Activated naive CD4-positive, alpha-beta T cell (primary cell): ENCODE data around the gene PSMB3.
"Not testable (repeated sequence)": the region's sequence is repeated elsewhere in the genome, so short reads cannot be mapped to it uniquely, and the experiment has no call there.

ENCODE experiments used
- DNase-seq, 4 experiments: peaks; one replicate each; lab custom pipeline; 2025; lab: John Stamatoyannopoulos, UW

PSMB3 gene

DNA sequence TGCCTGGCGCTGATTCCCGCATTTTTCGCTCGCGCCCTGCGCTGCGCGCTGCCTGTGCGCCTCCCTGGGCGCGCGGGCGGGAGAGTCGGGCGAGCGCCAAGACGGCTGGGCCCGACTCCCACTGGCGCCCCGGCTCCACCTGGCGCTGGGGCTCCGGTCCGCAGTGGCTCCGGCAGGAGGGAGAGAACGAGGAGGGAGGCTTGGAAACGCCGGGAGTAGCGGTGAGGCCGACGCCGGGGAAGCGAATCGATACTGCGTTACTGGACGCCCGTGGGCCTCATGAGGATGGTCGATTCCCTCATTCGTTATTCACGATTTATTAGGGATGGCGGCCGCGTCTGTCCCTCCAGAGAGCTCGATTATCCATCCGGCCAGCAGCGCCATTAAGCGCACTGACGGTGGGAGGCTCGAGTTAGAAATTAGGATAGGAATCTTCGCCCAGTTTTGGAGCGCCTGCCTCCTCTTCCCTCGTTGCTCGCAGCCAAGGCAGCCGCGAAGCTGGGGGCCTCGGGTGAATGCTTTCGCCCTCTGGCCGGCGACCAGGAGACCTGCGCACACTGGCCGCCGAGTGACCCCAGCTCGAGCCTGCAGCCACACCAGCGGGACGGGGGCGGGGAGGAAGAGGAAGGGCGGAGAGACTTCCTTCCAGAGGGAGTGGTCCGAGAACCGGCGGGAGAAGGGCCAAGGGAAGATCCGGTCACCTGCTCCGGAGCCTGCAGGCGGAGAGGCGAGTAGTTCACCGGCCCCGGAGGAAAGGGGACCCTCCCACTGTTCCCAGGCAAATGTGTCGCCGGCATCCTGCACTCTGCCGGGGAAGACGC, 3.1 kb upstream of the PSMB3 start:
- DNase-seq, result no peak

DNA sequence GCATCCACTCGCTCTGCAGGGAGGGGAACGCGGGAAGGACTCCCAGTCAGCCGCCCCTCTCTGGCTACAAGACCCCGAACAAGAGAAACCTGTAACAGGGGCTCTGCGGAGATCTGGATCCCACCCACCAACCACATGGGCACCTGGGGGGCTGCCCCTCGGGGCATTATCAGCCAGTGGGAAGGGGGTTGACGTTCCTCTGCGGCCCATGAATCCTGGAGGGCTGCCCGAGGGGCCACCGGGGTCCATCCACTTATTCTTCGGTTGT, 2.6 kb upstream of the PSMB3 start:
- DNase-seq, result no peak

DNA sequence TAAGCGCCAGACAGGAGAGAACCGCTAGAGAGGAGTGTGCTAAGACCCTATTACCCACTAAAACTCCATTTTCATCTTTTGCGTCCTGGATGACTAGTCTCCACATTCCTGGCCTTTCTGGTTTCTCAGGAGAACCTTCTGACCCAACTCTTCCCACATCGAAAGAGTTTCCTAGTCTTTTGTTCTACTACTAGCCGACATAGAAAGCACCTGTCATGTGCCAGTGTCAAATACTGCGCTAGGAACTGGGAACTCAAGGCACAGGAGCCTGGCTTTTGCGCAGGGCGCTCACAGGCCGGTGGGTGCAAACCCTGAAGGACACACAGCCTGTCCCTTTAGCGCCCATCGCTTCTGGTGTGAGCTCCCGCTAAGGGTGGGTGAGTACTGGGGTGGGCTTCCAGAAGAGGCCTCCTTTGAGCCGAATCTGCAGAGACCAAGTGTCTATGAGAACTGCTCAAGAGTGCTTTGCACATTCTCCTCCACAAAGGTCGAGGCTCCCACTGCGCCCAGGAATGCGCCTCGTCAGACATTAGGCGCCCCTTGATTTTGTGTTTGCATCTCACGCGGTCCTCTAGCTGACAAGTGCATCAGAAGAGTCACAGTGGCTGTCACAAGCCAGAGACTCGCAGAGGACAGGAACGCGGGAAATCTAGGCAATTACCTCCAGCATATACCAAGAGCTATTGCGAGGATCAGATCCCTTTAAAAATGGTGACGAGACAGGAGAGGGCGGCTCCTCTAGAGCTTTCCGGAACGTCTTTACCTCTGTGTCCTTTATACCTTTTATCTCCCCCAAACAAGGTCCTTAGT, 2.0 kb upstream of the PSMB3 start:
- no peak for DNase-seq

DNA sequence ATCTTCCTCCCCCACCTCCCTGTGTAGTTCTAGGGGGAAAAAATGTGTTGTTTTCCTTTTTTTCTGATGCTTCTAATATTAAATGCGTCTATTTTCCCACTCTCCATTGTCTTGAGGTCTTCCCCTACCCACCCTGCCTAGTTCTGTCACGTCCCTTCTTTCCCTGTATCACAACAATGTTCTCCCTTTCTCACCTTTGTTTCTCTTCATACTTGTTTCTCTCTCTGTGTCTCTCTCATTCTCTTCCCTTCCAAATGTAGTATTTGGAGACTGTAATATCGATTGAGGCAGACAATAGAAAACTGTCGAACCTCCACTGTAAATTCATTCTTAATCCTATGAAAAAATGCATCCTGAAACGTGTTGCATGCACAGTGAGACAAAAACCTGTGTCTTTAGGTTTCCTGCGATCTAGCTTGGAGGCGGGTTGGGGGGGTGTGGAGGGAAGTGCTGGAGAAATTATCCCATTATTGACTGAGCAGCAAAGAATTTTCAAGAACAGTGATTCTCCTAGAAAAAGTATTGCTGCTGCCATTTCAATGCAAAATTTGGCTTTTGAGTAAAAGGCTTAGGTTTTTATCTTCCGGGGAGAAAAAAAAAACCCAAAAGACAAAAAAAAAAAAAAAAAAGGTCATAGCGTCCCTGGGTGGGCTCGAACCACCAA, 1.3 kb upstream of the PSMB3 start:
- no peak for DNase-seq

DNA sequence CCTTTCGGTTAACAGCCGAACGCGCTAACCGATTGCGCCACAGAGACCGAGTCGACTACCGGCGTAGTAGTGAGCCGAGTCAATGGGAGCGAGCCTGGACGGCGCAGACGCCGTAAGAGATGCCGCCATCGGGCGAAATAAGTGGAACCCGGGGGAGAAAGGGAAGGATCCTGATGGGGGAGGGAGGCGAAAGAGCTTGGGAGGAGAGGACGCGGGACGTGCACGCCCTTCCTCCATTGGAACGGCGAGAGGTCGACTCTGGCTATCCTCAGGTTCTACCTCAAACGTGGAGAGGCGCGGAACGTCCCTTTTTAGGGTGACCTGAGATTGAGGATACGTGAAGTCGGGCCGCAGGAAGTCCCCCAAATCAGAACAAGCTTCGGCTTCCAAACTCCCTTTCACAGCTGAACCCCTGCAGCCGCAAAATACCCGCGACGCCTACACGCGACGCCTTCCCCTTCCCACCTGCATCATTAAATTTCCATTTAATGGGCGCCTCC, 683 bp upstream of the PSMB3 start:
- peak; percentile 82 to 92 (median 88) for DNase-seq

DNA sequence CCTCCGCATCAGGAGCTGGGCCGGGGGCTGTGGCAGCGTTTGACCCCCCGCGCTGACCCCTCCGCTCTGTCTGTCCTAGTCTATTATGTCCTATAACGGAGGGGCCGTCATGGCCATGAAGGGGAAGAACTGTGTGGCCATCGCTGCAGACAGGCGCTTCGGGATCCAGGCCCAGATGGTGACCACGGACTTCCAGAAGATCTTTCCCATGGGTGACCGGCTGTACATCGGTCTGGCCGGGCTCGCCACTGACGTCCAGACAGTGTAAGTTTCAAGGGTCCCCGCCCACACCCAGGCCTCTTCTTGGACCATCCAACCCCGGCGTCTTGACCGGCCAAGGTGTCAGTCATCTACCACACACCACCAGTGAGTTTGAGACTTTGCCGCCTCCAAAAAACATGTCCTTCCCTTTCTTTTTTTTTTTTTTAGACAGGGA, 548 bp downstream of the PSMB3 start:
- DNase-seq, result no peak

DNA sequence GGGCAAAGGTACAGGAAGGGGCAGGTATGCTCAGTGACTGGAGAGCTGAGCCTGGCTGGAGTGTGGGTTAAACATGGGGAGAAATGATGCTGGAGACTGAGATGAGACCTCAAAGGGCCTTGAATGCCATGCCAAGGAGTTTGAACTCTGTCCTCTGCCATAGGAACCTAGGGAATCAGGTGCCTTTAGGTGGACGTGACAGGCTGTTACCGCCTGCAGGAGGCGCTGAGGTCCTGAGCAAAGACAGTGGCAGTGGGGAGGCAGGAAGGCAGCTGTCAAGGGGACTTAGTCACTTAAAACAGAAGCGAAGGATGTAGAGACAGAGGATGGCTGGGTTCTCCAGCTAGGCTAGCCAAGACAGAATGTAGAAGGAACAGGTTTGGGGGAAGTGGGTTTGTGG, 9.1 kb downstream of the PSMB3 start:
- no peak for DNase-seq

DNA sequence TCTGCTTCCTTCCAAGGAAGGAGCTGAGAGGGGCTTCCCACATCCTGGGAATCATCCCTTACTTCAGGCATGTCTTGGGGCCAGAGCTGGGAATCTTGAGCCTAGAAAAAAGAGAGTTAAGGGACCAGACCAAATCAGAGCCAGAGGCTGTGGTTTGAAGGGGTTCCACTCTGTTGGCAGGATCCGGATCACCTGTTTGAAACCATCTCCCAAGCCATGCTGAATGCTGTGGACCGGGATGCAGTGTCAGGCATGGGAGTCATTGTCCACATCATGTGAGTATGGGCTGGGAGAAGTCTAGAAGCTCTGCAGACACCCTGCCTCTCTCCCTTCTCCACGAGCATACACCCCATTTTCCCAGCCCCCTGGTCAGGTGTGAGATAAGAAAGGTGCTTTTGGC, 9.7 kb downstream of the PSMB3 start:
- DNase-seq, result no peak

DNA sequence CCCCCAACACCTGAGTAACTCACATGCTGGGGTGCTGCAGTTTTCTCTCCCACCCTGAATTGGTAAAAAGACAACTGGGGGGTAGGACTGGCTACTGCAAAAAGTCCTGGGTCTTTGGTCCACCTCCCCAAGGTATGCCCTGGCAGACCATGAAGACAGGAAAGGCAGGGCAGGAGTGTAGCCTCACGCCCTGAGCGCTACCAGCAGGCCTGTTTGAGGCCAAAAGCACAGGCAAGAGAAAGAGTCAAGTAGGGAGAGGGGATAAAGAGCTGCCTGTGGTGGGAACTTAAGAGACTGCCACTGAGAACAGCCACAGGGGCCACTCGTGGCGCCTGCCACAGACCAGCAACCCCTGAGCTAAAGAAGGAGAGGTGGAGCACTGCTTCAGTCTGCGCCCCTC, 13.8 kb downstream of the PSMB3 start:
- DNase-seq, result no peak

DNA sequence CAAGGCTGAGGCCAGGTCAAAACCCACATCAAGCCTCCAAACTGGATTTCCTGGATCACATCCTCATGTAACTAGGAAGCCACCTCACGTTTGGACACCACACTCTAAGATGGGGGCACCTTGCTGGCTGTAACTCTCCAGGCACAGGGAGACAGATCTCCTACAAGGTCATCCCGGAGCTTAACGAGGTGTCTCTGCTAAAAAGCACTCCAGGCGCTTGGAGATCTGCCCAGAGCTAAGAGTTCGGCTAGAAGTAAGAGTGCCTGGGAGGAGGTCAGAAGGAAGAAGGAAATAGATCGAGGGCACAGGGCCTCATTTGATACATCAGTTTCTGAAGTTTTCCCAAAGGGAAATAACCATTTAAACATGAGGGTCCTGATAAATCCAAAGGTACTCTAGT, 15.9 kb downstream of the PSMB3 start:
- DNase-seq, result no peak

DNA sequence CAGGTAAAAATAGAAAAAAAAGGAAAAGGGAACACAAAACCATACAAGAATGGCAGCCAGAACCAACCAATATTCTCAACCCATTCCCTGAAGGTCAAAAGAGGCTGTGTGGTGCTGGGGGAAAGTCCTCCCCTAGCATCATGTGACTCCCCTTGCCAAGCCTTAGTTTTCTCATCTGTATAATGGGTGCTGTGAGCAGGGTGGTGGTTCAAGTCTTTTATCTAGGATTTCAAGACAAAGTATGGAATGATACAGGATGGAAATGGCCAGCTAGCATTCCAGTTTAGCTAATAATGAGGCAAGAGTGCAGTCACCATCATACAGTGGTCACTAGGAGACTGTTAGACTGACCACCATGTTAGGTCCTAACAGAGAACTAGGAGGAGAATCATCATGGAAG, 20.7 kb downstream of the PSMB3 start:
- DNase-seq, result no peak

DNA sequence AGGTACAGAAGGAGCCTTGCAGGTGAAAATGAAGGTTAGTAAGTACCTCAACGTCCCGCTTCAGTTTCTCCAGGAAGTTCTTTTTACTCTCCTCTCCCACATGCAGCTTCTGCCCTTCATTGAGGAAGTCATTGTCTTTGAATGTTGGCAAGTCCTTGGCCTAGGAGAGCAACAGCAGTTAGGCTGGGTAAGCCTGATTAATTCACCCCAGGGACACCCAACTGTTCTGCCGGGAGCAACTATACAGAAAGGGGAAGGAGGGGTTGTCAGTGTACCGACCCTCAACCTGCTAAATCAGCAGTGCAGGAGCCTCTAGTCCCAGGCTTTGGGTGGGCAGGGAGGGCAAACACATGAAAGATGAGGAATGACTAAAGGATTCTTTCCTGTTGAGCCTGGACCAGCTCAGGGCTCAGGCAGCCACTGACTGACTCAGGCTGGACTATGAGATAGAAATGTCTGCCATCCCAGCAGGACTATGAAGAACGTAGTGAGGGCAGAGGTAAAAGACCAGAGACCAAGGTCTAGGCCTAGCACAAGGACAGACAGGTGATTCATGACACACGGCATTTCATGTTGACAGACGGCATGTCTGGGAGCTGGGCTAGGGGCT, 25.2 kb downstream of the PSMB3 start:
- DNase-seq, result no peak

DNA sequence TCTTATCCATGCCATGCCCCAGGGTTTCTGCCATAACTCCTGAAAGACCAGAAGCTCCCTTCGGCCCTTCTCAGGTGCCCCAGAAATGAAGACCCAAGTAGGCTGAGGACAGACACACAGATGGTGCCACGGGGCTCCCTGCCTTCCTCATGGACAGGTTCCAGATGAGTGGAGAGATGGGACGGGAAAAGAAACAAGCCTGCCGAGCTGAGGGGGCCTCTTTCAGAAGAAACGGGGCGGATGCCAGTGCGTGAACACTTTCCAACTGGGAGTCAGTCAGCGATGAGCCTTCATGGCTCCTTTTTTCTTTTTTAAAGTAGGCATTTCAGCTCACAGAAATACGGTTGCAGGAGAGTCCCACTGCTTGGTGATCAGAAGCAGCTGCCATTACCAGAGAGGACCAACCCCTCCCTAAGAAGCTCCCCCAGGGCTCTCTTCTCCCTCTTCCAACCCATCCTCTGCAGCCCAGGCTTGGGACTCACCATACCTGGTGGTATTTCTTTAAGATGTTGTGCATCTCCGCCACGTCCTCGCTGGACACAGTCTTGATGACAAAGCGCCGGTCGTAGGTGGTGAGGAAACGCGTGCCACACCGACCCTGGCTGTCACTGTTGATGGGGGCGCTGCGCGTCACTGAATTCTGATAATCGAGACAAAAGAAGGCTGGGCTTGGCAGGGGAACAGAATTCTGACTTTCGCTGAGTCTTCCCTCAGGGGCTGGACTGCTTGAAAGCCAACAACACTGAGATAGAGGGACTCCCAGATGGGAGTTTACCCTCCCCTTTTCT, 27.6 kb downstream of the PSMB3 start:
- DNase-seq, result no peak

DNA sequence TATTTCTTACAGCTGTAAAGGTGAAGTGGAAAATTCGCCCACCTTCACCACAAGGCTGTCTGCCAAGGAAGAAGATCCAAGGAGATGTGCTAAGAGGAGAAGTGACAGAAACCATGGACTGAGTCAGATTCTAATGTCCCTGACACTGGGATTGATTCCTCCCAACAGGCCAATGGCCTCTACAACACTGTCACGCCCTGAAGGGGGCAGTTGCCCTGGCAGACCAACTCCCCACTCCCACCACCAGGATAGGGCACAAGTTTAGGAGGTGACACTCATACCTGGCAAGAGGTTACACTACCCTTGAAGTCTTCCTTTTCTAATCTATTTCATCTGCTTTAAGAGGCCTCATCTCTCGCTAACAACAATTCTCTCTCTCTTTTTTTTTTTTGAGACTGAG, 30.7 kb downstream of the PSMB3 start:
- DNase-seq, result no peak

DNA sequence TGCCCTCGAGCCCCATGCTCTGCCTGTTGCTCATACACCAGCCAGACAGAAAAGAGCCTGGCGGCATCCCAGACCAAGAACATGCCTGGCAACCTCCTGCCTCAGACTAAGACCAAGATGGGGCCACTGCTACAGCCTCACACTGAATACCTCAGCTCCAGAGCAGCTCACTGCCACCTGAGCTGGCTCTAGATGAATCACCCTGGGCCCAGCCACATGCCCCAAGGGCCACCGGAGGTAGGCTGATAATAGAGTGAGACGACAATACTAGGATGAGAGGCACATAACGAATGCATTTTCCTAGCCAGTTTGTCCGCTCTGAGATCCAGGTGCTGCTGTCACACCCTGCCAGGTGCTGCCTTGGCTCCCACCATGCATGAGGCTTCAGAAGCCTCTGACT, 33.8 kb downstream of the PSMB3 start:
- DNase-seq, result no peak

DNA sequence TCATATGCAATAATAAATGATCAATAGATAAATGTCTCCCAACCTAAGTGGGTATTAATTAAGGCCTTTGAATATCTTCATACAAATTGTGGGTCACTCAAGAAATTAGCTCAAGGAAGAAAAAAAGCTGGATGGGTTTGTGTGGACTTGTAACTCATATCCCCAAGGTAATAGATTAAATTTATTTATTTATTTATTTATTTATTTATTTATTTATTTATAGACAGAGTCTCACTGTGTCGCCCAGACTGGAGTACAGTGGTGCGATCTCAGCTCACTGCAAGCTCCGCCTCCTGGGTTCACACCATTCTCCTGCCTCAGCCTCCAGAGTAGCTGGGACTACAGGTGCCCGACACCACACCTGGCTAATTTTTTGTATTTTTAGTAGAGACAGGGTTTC, 35.5 kb downstream of the PSMB3 start:
- not testable (repeated sequence) for DNase-seq

DNA sequence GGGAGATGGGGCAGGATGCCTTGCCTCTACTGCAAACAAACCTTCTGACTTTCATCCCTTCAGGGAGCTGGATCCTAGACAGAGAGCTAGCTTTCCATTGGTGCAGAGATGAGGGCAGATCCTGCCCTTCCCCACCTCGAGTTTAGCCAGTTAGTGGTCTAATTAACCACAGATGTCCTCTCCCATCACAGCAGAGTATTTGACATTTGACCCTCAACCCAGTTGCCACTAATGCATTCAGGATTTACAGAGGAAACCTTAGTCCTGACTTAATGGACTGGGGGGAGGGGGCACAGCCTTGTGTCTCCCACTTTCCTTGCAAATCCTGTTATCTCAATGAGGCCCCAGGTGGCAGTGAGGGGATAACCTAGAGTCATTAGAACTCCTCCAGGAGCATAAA, 36.6 kb downstream of the PSMB3 start:
- DNase-seq, result no peak

DNA sequence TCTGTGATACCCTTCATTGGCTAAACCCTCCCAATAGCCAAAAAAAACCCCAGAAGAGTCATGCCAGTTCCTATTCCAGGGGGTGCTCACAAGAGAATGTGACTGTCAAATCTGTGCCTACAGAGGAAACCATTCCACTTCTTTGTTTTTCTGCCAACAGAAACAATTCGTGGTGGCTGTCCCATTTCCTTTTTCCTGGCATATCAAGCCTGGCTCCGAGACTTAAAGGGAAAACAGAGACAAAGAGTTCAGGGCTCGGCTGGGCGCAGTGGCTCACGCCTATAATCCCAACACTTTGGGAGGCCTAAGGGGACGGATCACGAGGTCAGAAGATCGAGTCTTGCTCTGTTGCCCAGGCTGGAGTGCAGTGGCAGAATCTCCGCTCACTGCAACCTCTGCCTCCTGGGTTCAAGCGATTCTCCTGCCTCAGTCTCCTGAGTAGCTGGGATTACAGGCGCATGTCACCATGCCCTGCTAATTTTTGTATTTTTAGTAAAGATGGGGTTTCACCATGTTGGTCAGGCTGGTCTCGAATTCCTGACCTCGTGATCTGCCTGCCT, 37.7 kb downstream of the PSMB3 start:
- not testable (repeated sequence) for DNase-seq

DNA sequence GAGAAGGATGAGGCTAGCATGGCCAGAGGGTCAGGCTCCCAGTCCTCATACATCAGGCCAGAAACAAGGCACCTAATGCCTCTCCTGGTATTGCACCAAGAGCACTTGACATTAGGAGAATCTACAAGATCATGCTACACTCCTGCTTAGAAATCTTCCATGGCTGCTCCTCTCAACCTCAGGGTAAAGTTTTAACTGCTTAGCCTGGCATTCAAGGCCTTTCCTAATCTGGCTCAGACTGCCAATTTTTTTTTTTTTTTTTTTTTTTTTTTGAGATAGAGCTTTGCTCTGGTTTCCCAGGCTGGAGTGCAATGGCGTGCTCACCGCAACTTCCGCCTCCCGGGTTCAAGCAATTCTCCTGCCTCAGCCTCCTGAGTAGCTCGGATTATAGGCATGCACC, 38.6 kb downstream of the PSMB3 start:
- no peak for DNase-seq

DNA sequence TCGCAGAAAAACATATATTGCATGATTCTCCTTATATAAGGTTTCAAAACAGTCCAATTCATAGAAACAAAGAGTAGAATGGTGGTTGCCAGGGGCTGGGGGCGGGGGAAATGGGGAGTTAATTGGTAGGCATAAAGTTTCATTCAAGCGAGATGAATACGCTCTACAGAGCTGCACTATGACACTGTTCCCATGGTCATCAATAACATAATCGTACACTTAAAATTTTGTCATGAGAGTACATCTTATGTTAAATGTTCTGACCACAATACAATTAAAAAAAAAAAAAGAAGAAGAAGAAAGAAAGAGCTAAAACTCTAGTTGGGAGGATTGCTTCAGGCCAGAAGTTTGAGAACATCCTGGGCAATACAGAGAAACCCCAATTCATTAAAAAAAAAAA, 41.7 kb downstream of the PSMB3 start:
- DNase-seq, result no peak

DNA sequence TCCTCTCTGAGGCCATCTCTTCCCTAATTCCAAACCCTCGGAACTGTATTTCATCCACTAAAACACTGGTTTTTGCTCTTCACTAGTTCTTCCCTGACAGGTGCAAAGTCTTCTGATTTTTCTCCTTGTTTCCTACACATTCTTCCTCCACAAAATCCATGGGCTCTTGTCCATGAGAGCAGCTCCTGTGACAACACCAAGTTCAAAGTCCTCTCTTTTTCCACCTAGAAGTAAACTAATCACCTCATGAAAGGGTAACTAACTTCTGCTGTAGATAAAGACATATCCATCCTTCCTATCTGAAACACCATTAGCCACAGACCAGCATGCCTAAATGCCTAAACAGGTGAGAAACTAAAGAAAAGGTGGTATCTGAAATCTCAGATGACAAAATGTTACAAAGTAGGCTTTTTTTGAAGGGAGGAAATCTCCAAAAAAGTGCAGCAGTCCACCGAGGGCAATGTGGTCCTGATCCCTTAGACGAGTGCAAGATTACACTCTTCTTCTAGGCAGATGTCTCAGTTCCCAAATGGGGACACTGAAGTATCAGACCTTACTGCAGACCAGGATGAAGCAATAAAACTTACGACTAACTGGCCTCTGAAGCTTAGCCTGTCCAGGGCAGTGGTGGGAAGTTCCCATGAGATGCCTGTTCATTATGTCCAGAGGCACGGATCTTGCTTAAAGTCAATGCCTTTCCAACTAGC, 44.1 kb downstream of the PSMB3 start:
- no peak for DNase-seq
